Retinal pigment epithelial cell (primary cell): ENCODE measurements around the gene DUSP22.

Experiments used
- DNase-seq: peaks from one replicate; pipeline ENCODE4 v3.0.0-alpha.2; 2010; ENCODE audit warnings: low read depth
- H3K4me3 ChIP-seq: 2 replicates; pipeline ENCODE4 v1.5.1; 2011; ENCODE audit warnings: mild to moderate bottlenecking, low read length, control low read depth, moderate library complexity
- CTCF ChIP-seq: conservative IDR thresholded peaks from 2 replicates; pipeline ENCODE4 v1.5.1; 2011; ENCODE audit warnings: low read depth, low read length, control low read depth, inconsistent platforms

DUSP22 gene

GRCh38 chr6:331622-332521 lies 39.6 kb downstream of the DUSP22 start:
- no peak for TF ChIP-seq CTCF
- DNase-seq: no peak
- H3K4me3 ChIP-seq: no peak overlapping the region

- TF ChIP-seq CTCF: no peak
- DNase-seq: no peak
- no peak overlapping the region for H3K4me3 ChIP-seq
These were observed 40.4 kb downstream of the DUSP22 start for GRCh38 chr6:332671-333070.

- DNase-seq: no peak
- H3K4me3 ChIP-seq: no peak overlapping the region
- no peak for TF ChIP-seq CTCF
These were observed 41.2 kb downstream of the DUSP22 start for GRCh38 chr6:333379-334002.

GRCh38 chr6:334536-335510 lies 42.5 kb downstream of the DUSP22 start:
- DNase-seq: no peak
- no peak overlapping the region for H3K4me3 ChIP-seq
- TF ChIP-seq CTCF: no peak

- no peak for DNase-seq
These were observed 43.3 kb downstream of the DUSP22 start for GRCh38 chr6:335572-335971.

More at GRCh38 chr6:335572-335971, 43.3 kb downstream of the DUSP22 start:
- no peak for TF ChIP-seq CTCF
- no peak overlapping the region for H3K4me3 ChIP-seq
